ENCODE measurements around the gene SIDT1. TPM values are rescaled to one million over a fixed set of nuclear protein-coding genes. Genes with fewer than 3 reads are reported as not detected.

Gene SIDT1
- total RNA-seq, 4 donors from 2014 or later: 62.5 to 116 (median 91.6) TPM

DNA sequence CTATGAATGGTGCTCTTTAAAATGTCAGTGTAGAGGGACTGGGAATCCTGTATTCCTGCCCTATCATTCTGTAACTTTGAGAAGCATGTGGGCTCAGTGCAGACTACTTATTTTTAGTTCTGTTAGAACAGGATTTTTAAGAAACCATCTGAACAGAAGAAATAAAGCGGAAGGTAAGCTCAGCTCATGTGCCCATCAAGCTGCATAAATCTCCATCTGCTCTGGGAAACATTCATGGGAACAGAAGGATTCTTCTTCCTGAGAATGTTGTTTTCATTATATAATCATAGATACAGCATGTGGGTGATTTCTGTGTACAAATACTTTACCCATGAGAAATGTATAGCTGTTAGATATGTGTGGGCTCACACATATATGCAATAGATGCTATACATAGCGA is 69.9 kb downstream of the SIDT1 start:
- H3K27me3 ChIP-seq: no peaks in the 10 kb centered on the region
- no peaks in the 10 kb centered on the region for H3K9me3 ChIP-seq
- peaks cover 0 to 17% (median 0%) of the 10 kb centered on the region in 3 donors for H3K36me3 ChIP-seq
- DNase-seq: no peak
- peaks cover 0 to 6% (median 1%) of the 10 kb centered on the region in 4 donors for H3K4me1 ChIP-seq
- TF ChIP-seq, protein P1, sequence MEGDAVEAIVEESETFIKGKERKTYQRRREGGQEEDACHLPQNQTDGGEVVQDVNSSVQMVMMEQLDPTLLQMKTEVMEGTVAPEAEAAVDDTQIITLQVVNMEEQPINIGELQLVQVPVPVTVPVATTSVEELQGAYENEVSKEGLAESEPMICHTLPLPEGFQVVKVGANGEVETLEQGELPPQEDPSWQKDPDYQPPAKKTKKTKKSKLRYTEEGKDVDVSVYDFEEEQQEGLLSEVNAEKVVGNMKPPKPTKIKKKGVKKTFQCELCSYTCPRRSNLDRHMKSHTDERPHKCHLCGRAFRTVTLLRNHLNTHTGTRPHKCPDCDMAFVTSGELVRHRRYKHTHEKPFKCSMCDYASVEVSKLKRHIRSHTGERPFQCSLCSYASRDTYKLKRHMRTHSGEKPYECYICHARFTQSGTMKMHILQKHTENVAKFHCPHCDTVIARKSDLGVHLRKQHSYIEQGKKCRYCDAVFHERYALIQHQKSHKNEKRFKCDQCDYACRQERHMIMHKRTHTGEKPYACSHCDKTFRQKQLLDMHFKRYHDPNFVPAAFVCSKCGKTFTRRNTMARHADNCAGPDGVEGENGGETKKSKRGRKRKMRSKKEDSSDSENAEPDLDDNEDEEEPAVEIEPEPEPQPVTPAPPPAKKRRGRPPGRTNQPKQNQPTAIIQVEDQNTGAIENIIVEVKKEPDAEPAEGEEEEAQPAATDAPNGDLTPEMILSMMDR (IDR thresholded peaks at IDR 0.05): no peak
- no peak for TF ChIP-seq POLR2A (IDR thresholded peaks at IDR 0.05)
- H3K4me3 ChIP-seq: no peak overlapping the region
- no peak overlapping the region for H3K27ac ChIP-seq

DNA sequence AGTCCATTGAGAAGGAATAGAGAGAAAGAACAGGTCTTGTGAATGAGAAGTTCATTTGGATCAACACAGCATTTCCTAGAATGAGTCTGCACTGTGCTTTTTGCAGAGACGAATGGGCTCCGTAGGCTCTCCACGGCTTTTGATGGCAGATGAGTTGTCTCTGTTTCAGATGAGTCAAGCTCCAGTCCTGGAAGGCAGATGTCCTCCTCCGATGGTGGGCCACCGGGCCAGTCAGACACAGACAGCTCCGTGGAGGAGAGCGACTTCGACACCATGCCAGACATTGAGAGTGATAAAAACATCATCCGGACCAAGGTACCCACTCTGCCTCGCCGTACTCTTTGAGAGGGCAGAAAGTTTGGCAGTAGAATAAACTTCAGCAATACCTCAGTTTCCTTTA is 70.5 kb downstream of the SIDT1 start:
- no peak overlapping the region for H3K27ac ChIP-seq
- TF ChIP-seq POLR2A (IDR thresholded peaks at IDR 0.05): no peak
- TF ChIP-seq, protein P1 (IDR thresholded peaks at IDR 0.05): no peak
- no peaks in the 10 kb centered on the region for H3K9me3 ChIP-seq
- H3K27me3 ChIP-seq: no peaks in the 10 kb centered on the region
- no peak overlapping the region for H3K4me3 ChIP-seq
- H3K4me1 ChIP-seq: peaks cover 0 to 6% (median 2%) of the 10 kb centered on the region in 4 donors
- no peak for DNase-seq
- peaks cover 0 to 23% (median 0%) of the 10 kb centered on the region in 3 donors for H3K36me3 ChIP-seq

DNA sequence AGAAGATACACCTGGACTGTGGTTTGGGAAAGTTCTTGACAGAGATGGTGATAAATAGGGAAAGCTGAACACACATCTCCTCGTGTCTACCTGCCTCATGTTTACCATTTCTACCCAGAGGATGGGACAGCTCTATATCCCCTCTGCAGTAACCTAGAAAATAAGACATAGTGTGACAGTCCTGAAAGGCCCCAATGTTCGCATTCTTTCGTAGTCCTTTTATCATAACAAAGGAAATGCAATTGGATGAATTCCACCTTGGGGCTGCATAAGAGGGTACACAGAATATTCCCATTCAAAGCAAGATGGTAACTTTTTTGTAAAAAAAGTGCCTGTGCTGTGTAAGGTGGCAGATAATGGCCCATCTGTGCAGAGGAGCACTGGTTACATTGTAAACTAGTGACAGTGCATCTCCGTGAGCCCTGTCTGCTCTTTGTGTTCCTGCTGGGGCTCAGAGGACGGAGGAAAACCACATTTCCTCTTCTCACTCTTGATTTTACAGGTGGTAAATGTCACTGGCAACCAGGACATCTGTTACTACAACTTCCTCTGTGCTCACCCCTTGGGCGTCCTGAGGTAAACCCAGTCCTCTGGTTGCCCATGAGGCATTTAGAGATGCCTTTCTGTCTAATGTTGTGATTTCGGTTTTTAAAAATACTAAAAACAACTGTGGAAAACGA is 74.3 kb downstream of the SIDT1 start:
- peak in 2 of 3 donors; percentile 69 to 77 for DNase-seq
- Histone ChIP-seq H3K36me3 (peaks cover 0 to 34% (median 0%) of the 10 kb centered on the region in 3 donors), H3K9me3 (no peaks in the 10 kb centered on the region)

DNA sequence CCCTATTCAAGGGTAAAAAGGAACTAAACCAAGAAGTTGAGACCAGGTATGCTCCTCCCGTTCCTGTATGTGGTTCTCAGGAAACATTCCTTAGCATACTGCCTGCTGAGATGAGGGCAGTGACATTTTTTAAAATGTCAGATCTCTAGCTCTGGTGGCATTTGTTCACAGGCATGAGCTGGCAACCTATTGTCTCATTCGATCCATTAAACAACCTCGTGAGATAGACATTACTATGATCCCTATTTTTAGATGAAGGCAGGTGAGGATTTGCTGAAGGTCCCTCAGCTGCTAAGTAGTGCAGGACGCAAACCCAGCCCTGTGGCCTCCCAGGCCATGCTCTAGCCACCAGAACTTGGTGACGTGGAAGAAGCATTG is 74.9 kb downstream of the SIDT1 start:
- Histone ChIP-seq H3K27ac (peak overlapping the region in 1 of 4 donors; percentile 59), H3K9me3 (no peaks in the 10 kb centered on the region), H3K4me3 (no peak overlapping the region), H3K27me3 (no peaks in the 10 kb centered on the region), H3K36me3 (peaks cover 0 to 39% (median 0%) of the 10 kb centered on the region in 3 donors), H3K4me1 (peaks cover 0 to 6% (median 2%) of the 10 kb centered on the region in 4 donors)
- TF ChIP-seq POLR2A (IDR thresholded peaks at IDR 0.05): no peak
- TF ChIP-seq, protein P1 (IDR thresholded peaks at IDR 0.05): no peak
- no peak for DNase-seq

More for the DNA sequence above, 74.3 kb downstream of the SIDT1 start:
- Histone ChIP-seq H3K27me3 (no peaks in the 10 kb centered on the region), H3K4me1 (peaks cover 0 to 6% (median 2%) of the 10 kb centered on the region in 4 donors), H3K27ac (peak overlapping the region in 1 of 4 donors; percentile 68), H3K4me3 (no peak overlapping the region)
- TF ChIP-seq, protein P1 (IDR thresholded peaks at IDR 0.05): no peak
- no peak for TF ChIP-seq POLR2A (IDR thresholded peaks at IDR 0.05)

DNA sequence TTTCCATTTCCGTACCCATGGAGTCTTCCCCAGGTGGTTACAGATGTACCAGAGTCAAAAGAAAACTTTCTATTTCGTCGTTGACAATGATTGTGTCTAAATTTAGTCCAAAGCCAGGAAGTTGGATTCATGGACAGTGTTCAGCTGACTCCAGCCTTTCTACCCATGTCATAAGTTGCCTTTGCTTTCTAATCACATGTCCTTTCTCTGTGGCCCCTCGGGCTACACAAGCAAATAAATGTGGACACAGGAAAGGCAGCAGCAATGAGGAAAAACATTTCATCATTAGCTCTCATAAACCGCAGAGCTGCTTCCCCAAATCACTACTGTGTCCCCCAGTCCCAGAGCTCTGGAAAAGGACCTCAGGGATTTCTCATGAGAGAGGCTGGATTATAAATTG is 82.0 kb downstream of the SIDT1 start:
- Histone ChIP-seq H3K27me3 (no peaks in the 10 kb centered on the region), H3K27ac (no peak overlapping the region), H3K4me1 (no peaks in the 10 kb centered on the region), H3K9me3 (no peaks in the 10 kb centered on the region), H3K36me3 (peaks cover 0 to 16% (median 0%) of the 10 kb centered on the region in 3 donors), H3K4me3 (no peak overlapping the region)
- TF ChIP-seq POLR2A (IDR thresholded peaks at IDR 0.05): no peak
- TF ChIP-seq, protein P1 (IDR thresholded peaks at IDR 0.05): no peak
- DNase-seq: no peak
